ENCODE results near the gene AMPH. TPM values are rescaled to one million over a fixed set of nuclear protein-coding genes. Genes with fewer than 3 reads are reported as not detected.
"Not testable (repeated sequence)": the region's sequence is repeated elsewhere in the genome, so short reads cannot be mapped to it uniquely, and the experiment has no call there.

Gene AMPH
- total RNA-seq, 1 donor from 2014 or later: 0.25 TPM

DNA sequence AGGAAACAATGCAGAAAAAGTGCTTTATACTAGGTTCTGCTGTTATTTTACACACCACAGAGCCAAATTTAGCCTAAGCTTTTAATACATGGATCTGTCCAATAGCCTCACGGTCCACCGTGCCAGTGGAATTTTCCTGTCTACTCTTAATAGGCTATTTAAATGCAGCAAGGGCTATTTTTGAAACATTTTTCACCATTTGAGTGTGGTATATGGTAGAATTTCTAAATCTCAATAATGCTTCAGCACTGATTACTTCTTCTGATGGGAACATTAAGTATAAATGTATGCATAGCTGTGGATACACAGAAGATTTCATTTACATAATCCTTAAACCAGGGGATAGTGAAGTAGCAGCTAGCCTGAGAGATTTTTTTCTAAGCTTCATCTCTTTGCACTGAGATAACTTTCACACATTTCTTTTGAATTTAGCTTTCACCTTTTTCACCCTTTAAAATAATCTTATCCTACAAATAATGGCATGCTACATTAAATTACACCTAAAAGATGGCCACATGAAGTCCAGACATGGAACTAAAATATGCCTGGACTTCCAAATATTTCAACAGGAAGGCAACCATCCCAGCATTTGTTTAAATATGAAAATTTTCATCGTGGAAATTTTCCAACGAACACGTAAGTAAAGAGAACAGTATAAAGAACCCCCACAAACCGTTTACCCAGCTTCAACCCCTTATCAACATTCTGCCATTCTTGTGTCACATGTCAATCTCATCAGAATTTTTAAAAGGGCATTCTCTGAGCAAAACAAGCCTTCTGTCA is 45.4 kb downstream of the AMPH start:
- Histone ChIP-seq H3K4me3 (ENCODE audit: low read depth, low read length) (no peak overlapping the region), H3K36me3 (ENCODE audit: control insufficient read depth, insufficient read depth, low read length) (no peaks in the 10 kb centered on the region), H3K27me3 (ENCODE audit: control insufficient read depth, insufficient read depth, low read length) (no peaks in the 10 kb centered on the region)
- TF ChIP-seq CTCF (IDR thresholded peaks at IDR 0.05; ENCODE audit: insufficient read depth, low read length, poor library complexity, severe bottlenecking): no peak
- DNase-seq (ENCODE audit: low read depth): no peak

DNA sequence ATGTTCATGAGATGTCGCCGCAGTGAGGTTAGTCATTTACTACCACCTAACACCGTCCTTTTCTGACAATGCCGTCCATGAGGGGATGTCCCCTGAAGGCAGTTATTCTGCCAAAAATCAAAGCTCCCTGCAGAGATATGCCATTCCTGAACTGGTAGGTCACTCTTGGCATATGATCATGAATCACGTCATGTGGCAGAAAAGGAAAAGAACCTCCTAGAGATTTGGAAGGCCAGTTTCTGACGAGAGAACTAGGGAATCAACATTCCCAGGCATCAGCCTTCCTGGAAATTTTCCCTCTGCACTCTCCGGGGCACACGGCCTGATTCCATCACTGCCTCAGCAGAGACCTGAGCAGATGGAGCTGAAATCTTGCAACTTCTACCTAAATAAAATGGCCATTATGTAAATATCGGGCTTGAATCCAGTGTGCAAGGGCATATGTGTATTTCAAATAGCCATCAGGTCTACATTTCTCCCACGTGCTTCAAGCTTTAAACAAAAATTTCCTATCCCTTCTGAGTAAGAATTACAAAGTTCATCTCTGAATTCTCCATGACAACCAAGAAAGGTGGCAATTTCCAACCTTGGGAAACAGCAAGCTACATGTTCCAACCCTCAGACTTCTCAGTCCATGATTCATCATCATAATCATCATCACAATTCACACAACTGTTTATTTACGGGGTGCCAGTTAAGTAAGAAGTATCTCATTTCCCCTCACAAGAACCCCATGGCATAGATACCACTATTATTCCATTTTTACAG is 46.5 kb downstream of the AMPH start:
- no peak for DNase-seq (ENCODE audit: low read depth)
- Histone ChIP-seq H3K27me3 (ENCODE audit: control insufficient read depth, insufficient read depth, low read length) (no peaks in the 10 kb centered on the region), H3K4me3 (ENCODE audit: low read depth, low read length) (no peak overlapping the region), H3K36me3 (ENCODE audit: control insufficient read depth, insufficient read depth, low read length) (no peaks in the 10 kb centered on the region)
- no peak for TF ChIP-seq CTCF (IDR thresholded peaks at IDR 0.05; ENCODE audit: insufficient read depth, low read length, poor library complexity, severe bottlenecking)

DNA sequence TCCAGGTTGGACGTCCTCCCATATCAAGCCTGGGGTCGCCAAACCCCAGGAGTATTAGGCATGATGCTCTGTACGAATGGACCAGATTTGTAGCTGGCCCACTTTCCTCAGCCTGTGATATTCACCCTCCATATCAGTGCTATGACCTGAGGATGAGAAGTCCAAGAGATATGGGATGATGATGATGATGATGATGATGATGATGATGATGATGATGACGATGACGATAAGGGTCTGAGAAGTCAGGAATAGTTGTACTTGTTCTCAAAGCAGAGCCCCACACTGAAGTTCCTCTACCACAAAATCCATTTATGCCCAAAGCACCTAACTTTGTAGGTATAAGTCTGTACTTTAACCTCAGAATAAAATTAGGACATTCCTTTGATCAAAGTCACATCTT is 50.7 kb downstream of the AMPH start:
- no peak for TF ChIP-seq CTCF (IDR thresholded peaks at IDR 0.05; ENCODE audit: insufficient read depth, low read length, poor library complexity, severe bottlenecking)
- Histone ChIP-seq H3K4me3 (ENCODE audit: low read depth, low read length) (no peak overlapping the region), H3K27me3 (ENCODE audit: control insufficient read depth, insufficient read depth, low read length) (no peaks in the 10 kb centered on the region), H3K36me3 (ENCODE audit: control insufficient read depth, insufficient read depth, low read length) (no peaks in the 10 kb centered on the region)
- DNase-seq (ENCODE audit: low read depth): no peak

DNA sequence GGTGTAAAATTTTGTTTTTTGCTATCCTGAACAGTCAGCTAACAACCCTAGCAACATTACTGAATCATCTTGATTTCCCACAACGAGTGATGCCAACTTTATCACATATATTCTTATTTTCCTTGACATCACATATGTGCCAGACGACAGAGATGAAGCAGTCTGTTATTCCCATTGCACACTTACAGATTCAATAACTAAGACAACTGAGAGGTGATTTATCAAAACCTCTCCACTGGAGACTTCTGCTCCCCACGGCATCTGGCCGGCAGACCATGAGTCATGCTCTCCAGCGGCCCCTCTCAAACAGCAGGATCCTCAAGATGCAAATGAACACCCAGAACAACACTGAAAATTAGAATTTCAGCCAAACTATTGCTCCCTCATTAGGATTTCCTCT is 57.1 kb downstream of the AMPH start:
- no peak for TF ChIP-seq CTCF (IDR thresholded peaks at IDR 0.05; ENCODE audit: insufficient read depth, low read length, poor library complexity, severe bottlenecking)
- Histone ChIP-seq H3K4me3 (ENCODE audit: low read depth, low read length) (no peak overlapping the region), H3K36me3 (ENCODE audit: control insufficient read depth, insufficient read depth, low read length) (no peaks in the 10 kb centered on the region), H3K27me3 (ENCODE audit: control insufficient read depth, insufficient read depth, low read length) (no peaks in the 10 kb centered on the region)
- DNase-seq (ENCODE audit: low read depth): no peak

GRCh38 chr7:38571620-38572019 is 59.6 kb downstream of the AMPH start:
- H3K27me3 ChIP-seq (ENCODE audit: control insufficient read depth, insufficient read depth, low read length); H3K36me3 ChIP-seq (ENCODE audit: control insufficient read depth, insufficient read depth, low read length); H3K4me3 ChIP-seq (ENCODE audit: low read depth, low read length); DNase-seq (ENCODE audit: low read depth): not testable (repeated sequence)

GRCh38 chr7:38568497-38568896 is 62.7 kb downstream of the AMPH start:
- Histone ChIP-seq H3K27me3 (ENCODE audit: control insufficient read depth, insufficient read depth, low read length) (no peaks in the 10 kb centered on the region), H3K36me3 (ENCODE audit: control insufficient read depth, insufficient read depth, low read length) (no peaks in the 10 kb centered on the region), H3K4me3 (ENCODE audit: low read depth, low read length) (no peak overlapping the region)
- TF ChIP-seq CTCF (IDR thresholded peaks at IDR 0.05; ENCODE audit: insufficient read depth, low read length, poor library complexity, severe bottlenecking): no peak
- DNase-seq (ENCODE audit: low read depth): no peak

All from kidney epithelial cell (primary cell).